HEK293T (cell line): Measurements from ENCODE around the gene MRPL51.

ENCODE experiments used
- ARNT ChIP-seq: fragments of 450-650 bp; IDR thresholded peaks from 2 replicates; pipeline ENCODE4 v1.6.1; 2017; ENCODE audit warnings: mild to moderate bottlenecking
- BHLHE40 ChIP-seq: fragments of 450-650 bp; IDR thresholded peaks from 2 replicates; pipeline ENCODE4 v1.6.1; 2016; ENCODE audit warnings: mild to moderate bottlenecking, moderate library complexity, borderline replicate concordance
- CTBP1 ChIP-seq: fragments of 450-650 bp; IDR thresholded peaks from 2 replicates; pipeline ENCODE4 v1.6.1; 2016; ENCODE audit warnings: borderline replicate concordance
- FOXA1 ChIP-seq: fragments of 450-650 bp; IDR thresholded peaks from 2 replicates; pipeline ENCODE4 v1.6.1; 2016; ENCODE audit warnings: mild to moderate bottlenecking
- SP1 ChIP-seq: fragments of 450-650 bp; IDR thresholded peaks from 2 replicates; pipeline ENCODE4 v1.6.1; 2017
- SUZ12 ChIP-seq: fragments of 450-650 bp; IDR thresholded peaks from 2 replicates; pipeline ENCODE4 v1.6.1; 2016; ENCODE audit warnings: mild to moderate bottlenecking
- TARDBP ChIP-seq: fragments of 450-650 bp; IDR thresholded peaks from 2 replicates; pipeline ENCODE4 v1.6.1; 2016
- TF ChIP-seq, protein P1 (sequence below): fragments of 450-650 bp; IDR thresholded peaks from 2 replicates; pipeline ENCODE4 v1.6.1; 2016

DNA sequence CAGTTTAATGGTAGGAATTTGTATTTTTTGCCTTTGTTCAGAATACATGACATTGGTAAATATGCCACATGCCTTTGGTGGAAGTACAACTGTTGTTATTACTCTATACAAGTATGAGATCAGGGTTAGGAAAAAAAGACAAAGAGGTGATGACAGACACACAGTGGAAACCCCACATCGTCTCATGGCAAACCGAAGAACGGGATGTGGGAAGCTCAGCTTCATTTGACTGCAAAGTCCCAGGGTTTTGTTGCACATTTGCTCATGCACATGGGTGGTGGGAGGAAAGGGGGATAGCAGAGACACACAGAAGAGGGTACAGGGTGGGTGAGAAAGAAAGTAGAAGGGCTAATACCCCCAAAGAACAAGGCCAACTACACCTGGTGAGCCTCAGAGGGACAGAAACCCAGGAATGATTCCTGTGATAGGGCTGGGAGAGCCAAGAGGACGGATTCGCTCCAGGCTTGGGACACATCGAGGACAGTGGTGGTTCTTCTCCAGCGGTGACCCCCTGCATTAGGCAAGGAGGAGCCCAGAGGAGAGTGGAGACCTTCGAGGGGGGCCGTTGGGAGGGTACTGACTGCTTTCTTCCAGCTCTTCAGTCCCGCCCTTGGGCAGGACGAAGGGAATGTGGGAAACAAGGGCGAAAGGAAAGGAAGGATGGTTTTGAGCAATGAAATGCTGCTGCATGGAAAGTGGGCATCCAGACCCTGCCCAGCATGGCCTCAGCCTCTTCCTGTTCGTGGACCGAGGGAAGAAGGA, 30.6 kb downstream of the MRPL51 start:
- TF ChIP-seq CTBP1 (no peak), TARDBP (no peak), SP1 (no peak), FOXA1 (no peak), BHLHE40 (no peak), SUZ12 (no peak), ARNT (no peak)
- TF ChIP-seq, protein P1, sequence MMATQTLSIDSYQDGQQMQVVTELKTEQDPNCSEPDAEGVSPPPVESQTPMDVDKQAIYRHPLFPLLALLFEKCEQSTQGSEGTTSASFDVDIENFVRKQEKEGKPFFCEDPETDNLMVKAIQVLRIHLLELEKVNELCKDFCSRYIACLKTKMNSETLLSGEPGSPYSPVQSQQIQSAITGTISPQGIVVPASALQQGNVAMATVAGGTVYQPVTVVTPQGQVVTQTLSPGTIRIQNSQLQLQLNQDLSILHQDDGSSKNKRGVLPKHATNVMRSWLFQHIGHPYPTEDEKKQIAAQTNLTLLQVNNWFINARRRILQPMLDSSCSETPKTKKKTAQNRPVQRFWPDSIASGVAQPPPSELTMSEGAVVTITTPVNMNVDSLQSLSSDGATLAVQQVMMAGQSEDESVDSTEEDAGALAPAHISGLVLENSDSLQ: no peak
